ENCODE results near the gene CDK17.
"Not testable (repeated sequence)": the region's sequence is repeated elsewhere in the genome, so short reads cannot be mapped to it uniquely, and the experiment has no call there.

CDK17 gene

GRCh38 chr12:96386794-96387193, 13.4 kb downstream of the CDK17 start:
- DNase-seq = no peak

- no peak for DNase-seq
Observed at GRCh38 chr12:96383991-96384390, 16.2 kb downstream of the CDK17 start.

DNA sequence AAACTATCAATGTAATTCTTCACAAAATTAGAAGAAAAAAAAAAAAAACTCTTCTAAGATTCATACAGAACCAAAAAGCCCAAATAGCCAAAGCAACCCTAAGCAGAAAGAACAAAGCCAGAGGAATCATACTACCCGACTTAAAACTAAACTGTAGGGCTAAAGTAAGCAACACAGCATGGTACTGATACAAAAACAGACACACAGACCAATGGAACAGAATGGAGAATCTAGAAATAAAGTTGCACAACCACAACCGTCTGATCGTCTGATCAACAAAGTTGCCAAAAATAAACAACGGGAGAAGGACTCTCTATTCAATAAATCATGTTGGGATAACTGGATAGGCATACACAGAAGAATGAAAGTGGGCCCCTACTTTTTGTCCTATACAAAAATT, 16.9 kb downstream of the CDK17 start:
- no peak for DNase-seq

- not testable (repeated sequence) for DNase-seq
Observed at GRCh38 chr12:96379743-96380142, 20.5 kb downstream of the CDK17 start.

- no peak for DNase-seq
Observed at GRCh38 chr12:96378319-96378718, 21.9 kb downstream of the CDK17 start.

- DNase-seq = no peak
Observed at GRCh38 chr12:96376865-96377264, 23.4 kb downstream of the CDK17 start.

- DNase-seq = no peak
Observed at GRCh38 chr12:96375841-96376604, 24.2 kb downstream of the CDK17 start.

- DNase-seq = no peak
Observed at GRCh38 chr12:96375170-96375569, 25.1 kb downstream of the CDK17 start.

- no peak for DNase-seq
Observed at GRCh38 chr12:96371790-96372699, 28.2 kb downstream of the CDK17 start.

DNA sequence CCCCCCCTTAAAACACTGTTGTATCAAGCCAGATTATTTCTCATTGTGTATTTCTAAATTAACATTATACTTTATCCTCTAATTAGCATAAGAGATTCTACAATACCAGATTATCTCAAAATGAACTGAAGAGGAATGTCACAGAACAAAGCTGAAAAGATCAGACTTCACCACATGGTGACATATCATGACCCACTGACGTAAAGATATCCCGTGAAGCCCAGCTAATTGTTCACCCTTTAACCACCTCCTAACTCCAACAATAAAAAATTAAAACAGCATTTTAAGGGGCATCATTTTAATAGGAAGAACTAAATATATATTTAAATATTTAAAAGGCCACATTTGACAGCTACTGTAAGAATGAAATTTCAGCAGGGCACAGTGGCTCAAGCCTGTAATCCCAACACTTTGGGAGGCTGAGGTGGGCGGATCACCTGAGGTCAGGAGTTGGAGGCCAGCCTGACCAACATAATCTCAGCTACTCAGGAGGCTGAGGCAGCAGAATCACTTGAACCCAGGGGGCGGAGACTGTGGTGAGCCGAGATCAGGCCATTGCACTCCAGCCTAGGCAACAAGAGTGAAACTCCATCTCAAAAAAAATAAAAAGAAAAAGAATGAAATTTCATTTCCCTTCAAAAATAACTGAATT, 29.0 kb downstream of the CDK17 start:
- no peak for DNase-seq

DNA sequence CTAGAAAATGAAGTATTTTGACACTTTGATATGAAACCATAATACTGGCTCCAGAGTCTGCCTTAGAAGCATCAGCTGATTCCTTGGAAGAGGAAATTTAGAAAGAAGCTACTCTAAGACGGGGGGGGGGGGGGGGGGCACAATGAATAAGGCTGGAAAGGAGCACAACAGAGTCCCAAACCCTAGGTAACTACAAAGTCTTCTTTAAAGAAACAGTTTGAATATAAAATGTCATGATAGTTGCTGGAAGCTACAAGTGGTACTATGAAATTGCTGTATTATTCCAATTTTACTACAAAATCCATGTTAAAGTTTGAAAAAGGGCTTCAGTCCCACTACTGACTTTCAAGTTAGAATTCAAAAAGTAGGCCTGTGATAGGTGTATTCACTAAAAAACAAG, 31.6 kb downstream of the CDK17 start:
- no peak for DNase-seq

- DNase-seq = no peak
Observed at GRCh38 chr12:96368233-96368632, 32.0 kb downstream of the CDK17 start.

- no peak for DNase-seq
Observed at GRCh38 chr12:96366381-96366654, 33.9 kb downstream of the CDK17 start.

GRCh38 chr12:96365604-96366380, 34.4 kb downstream of the CDK17 start:
- no peak for DNase-seq

DNA sequence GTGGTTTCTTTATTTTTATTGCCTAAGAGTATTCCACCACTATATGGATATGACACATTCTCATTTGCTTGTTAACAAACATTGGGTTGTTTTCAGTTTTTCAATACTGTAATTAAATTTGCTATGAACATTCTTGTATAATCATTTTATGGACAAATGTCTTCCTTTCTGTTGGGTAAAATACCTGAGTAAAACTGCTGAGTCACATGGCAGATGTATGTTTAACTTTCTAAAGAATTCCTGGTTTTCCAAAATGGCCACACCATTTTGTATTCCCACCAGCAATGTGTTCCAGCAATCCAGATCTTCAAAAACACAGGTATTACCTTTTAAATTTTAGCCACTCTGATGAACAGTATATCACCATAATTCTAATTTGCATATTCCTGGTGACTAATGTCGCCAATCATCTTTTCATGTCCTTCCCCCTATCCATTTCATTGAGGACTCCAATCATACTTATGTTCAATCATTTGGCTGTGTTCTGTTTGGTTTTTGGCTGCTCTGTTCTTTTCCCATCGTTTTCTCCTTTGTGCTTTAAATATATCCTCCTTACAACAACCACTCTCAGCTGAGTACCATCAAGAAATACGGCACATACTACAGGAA, 36.0 kb downstream of the CDK17 start:
- DNase-seq = no peak

DNA sequence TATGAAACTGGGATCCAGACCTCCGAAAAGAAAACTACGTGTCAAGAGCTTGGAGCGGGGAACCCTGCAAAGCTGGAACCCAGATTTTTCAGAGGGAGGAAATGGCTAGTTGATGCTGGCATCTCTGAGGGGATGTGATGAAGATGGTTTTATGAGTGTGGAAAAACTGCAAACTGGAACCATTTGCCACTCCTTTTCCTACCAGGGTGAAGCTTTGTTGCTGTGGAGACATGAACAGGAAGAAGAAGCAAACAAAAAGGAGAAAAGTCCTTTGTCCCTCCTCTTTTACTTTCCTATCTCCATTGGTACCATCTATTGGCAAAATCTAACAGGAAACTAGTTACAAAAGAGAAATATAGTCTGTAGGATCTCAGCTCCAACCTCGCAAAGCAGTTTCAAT, 39.2 kb downstream of the CDK17 start:
- no peak for DNase-seq

DNA sequence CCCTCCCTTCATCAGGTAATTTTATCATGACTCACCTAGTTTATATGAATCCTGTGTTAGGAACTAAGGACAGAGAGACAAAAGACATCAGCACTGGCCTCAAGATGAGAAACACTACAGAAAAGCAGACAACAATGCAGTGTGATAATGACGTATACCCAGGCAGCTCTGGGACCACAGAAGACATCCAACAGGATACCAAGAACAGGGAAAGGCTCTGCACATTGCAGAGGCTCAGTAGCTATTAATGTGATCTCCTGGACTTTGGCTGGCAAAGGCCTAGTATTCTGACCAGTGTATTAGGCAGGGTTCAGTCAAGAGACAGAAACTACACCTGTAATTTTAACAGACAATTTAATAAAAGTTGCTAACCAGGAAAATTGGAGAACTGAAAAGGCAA, 39.7 kb downstream of the CDK17 start:
- DNase-seq = no peak

- no peak for DNase-seq
Observed at GRCh38 chr12:96359328-96359727, 40.9 kb downstream of the CDK17 start.

GRCh38 chr12:96356831-96357230, 43.4 kb downstream of the CDK17 start:
- no peak for DNase-seq

- DNase-seq = no peak
Observed at GRCh38 chr12:96354844-96355534, 45.2 kb downstream of the CDK17 start.

DNA sequence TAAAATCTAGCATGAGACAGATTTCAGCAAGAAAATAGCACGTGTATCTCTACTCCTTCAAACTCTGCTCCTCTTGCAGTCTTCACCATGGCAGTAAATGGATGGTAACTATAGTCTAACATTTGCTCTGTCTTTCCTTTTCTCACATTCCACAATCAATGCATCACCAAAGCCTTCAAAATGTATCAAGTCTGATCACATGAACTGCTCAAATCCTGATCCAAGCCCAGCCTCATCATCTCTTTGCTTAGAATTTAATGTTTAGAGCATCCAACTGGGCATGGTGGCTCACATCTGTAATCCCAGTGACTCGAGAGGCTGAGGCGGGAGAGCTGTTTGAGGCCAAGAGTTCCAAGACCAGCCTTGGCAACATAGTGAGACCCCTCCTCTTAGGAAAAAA, 45.9 kb downstream of the CDK17 start:
- DNase-seq = no peak

Measured in T-helper 9 cell (primary cell).